Nephron progenitor cell (in vitro differentiated cells): ENCODE data around the gene TMEM18.
"Not testable (repeated sequence)": the region's sequence is repeated elsewhere in the genome, so short reads cannot be mapped to it uniquely, and the experiment has no call there.

Experiments used
- DNase-seq: peaks from one replicate; pipeline ENCODE4 v3.0.0; 2021
- H3K27ac Mint-ChIP-seq: 2 replicates; pipeline ENCODE4 v1.8.0; 2021; ENCODE audit warnings: mild to moderate bottlenecking, moderate library complexity, mixed read lengths
- H3K27me3 Mint-ChIP-seq: 2 replicates; pipeline ENCODE4 v1.8.0; 2021; ENCODE audit warnings: mild to moderate bottlenecking, low read depth, mixed read lengths; ENCODE audit not compliant: poor library complexity
- H3K36me3 Mint-ChIP-seq: 2 replicates; pipeline ENCODE4 v1.8.0; 2021; ENCODE audit warnings: low read depth, mixed read lengths
- H3K4me1 Mint-ChIP-seq: 2 replicates; pipeline ENCODE4 v1.8.0; 2021; ENCODE audit warnings: mixed read lengths
- H3K4me3 Mint-ChIP-seq: 2 replicates; pipeline ENCODE4 v1.8.0; 2021; ENCODE audit warnings: mild to moderate bottlenecking, moderate library complexity, mixed read lengths
- H3K9me3 Mint-ChIP-seq: 2 replicates; pipeline ENCODE4 v1.8.0; 2021; ENCODE audit warnings: mild to moderate bottlenecking, moderate library complexity, mixed read lengths
- TF ChIP-seq, protein P1 (sequence below): fragments of 200-600 bp; sonication (generic); IDR thresholded peaks from 2 replicates; pipeline ENCODE4 v1.5.0; 2021; ENCODE audit warnings: antibody characterized with exemption

TMEM18 gene

DNA sequence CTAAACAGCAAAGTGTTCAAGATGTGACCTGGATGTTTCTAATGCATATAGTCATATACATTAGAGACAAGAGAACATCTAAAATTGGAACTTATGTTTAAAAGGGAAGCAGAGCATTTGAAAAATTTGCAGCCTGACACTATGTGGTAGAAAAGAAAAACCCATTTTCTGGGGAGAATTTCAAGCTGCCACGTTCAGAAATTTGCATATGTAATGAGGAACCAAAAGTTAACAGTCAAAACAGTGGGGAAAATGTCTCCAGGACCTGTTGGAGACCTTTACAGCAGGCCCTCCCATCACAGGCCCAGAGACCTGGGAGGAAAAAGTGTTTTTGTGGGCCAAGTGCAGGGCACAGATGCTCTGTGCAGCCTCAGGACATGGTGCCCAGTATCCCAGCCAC, 8.2 kb upstream of the TMEM18 start:
- H3K4me1 Mint-ChIP-seq, result peaks cover 23% of the 10 kb centered on the region
- no peak for DNase-seq
- H3K27me3 Mint-ChIP-seq, result peaks cover 10% of the 10 kb centered on the region
- no peak overlapping the region for H3K4me3 Mint-ChIP-seq
- peaks cover 84% of the 10 kb centered on the region for H3K36me3 Mint-ChIP-seq
- TF ChIP-seq, protein P1, sequence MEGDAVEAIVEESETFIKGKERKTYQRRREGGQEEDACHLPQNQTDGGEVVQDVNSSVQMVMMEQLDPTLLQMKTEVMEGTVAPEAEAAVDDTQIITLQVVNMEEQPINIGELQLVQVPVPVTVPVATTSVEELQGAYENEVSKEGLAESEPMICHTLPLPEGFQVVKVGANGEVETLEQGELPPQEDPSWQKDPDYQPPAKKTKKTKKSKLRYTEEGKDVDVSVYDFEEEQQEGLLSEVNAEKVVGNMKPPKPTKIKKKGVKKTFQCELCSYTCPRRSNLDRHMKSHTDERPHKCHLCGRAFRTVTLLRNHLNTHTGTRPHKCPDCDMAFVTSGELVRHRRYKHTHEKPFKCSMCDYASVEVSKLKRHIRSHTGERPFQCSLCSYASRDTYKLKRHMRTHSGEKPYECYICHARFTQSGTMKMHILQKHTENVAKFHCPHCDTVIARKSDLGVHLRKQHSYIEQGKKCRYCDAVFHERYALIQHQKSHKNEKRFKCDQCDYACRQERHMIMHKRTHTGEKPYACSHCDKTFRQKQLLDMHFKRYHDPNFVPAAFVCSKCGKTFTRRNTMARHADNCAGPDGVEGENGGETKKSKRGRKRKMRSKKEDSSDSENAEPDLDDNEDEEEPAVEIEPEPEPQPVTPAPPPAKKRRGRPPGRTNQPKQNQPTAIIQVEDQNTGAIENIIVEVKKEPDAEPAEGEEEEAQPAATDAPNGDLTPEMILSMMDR, result no peak
- peaks cover 58% of the 10 kb centered on the region for H3K9me3 Mint-ChIP-seq
- H3K27ac Mint-ChIP-seq, result no peak overlapping the region

DNA sequence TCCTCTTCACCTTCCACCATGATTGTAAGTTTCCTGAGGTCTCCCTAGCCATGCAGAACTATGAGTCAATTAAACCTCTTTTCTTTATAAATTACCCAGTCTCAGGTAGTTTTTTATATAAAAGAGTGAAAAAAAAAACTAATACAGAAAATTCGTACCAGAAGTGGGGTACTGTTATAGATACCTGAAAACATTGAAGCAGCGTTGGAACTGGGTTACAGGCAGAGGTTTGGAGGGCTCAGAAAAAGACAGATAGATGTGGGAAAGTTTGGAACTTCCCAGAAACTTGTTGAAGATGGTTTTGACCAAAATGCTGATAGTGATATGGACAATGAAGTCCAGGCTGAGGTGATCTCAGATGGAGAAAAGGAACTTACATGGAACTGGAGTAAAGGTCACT, 7.7 kb upstream of the TMEM18 start:
- Mint-ChIP-seq H3K4me1 (peaks cover 27% of the 10 kb centered on the region), H3K36me3 (peaks cover 79% of the 10 kb centered on the region), H3K9me3 (peaks cover 58% of the 10 kb centered on the region)
- DNase-seq, H3K4me3 Mint-ChIP-seq, H3K27me3 Mint-ChIP-seq, H3K27ac Mint-ChIP-seq: not testable (repeated sequence)

DNA sequence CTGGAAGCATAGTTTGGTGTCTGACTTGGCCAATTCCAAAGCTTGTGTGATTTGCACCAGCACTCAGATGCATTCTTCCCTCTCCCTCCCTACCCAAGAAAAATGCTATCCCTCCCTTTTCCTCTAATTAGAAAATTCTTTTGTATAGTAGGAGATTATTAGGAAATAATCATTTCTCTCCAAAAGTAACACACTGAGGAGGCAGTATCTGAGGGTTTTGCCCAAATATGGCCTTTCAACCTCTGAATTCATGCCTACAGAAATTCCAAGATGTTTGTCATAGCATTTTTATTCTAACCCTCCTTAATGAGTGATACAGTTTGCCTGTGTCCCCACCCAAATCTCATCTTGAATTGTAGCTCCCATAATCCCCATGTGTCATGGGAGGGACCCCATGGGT, 5.0 kb upstream of the TMEM18 start:
- no peak for DNase-seq
- peaks cover 70% of the 10 kb centered on the region for H3K36me3 Mint-ChIP-seq
- peaks cover 46% of the 10 kb centered on the region for H3K9me3 Mint-ChIP-seq
- no peak overlapping the region for H3K4me3 Mint-ChIP-seq
- H3K27me3 Mint-ChIP-seq, result peaks cover 4% of the 10 kb centered on the region
- no peak overlapping the region for H3K27ac Mint-ChIP-seq
- TF ChIP-seq, protein P1, result no peak
- peaks cover 46% of the 10 kb centered on the region for H3K4me1 Mint-ChIP-seq

GRCh38 chr2:681312-681711, 4.1 kb upstream of the TMEM18 start:
- TF ChIP-seq, protein P1, result no peak
- no peak for DNase-seq
- peaks cover 61% of the 10 kb centered on the region for H3K36me3 Mint-ChIP-seq
- H3K27ac Mint-ChIP-seq, result peak overlapping the region; percentile 91
- H3K4me3 Mint-ChIP-seq, result peak overlapping the region; percentile 61
- peaks cover 49% of the 10 kb centered on the region for H3K4me1 Mint-ChIP-seq
- peaks cover 4% of the 10 kb centered on the region for H3K27me3 Mint-ChIP-seq
- peaks cover 36% of the 10 kb centered on the region for H3K9me3 Mint-ChIP-seq

- Mint-ChIP-seq H3K4me1 (peaks cover 57% of the 10 kb centered on the region), H3K27me3 (peaks cover 2% of the 10 kb centered on the region), H3K27ac (no peak overlapping the region), H3K4me3 (peak overlapping the region; percentile 6), H3K36me3 (peaks cover 55% of the 10 kb centered on the region), H3K9me3 (peaks cover 28% of the 10 kb centered on the region)
- TF ChIP-seq, protein P1, result no peak
- DNase-seq, result no peak
Observed at GRCh38 chr2:680496-680895, 3.3 kb upstream of the TMEM18 start.

DNA sequence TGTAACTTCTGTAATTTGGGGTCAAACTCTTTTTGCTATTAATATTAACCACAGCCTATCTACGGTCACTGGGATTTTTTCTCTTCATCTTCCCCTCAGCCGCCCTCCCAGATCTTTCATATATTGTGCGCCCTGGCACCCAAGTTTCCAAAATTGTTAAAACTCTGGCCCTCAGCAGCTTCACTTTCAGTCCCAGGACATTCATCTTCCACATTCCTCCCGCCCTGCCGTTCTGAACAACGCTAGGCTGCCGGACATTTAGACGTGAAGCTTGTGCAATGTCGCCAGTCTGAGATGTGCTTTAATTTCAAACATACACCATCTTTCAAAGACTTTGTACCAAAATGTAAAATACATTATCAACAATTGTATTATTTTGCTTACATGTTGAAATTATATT, 1.8 kb upstream of the TMEM18 start:
- DNase-seq, result no peak
- Mint-ChIP-seq H3K27ac (peak overlapping the region; percentile 88), H3K36me3 (peaks cover 43% of the 10 kb centered on the region), H3K4me3 (peak overlapping the region; percentile 93), H3K4me1 (peaks cover 72% of the 10 kb centered on the region), H3K27me3 (no peaks in the 10 kb centered on the region), H3K9me3 (peaks cover 13% of the 10 kb centered on the region)
- TF ChIP-seq, protein P1, result no peak
